Prostate gland (tissue), 2 donors: ENCODE measurements around the gene SLC24A4.

Experiments
- POLR2A ChIP-seq: fragments of 450-650 bp; IDR thresholded peaks from one replicate; pipeline ENCODE4 v1.6.1; 2016; ENCODE audit warnings: antibody characterized with exemption, mild to moderate bottlenecking
- POLR2AphosphoS5 ChIP-seq: sonication (generic); formaldehyde crosslinking; IDR thresholded peaks from one replicate; pipeline ENCODE4 v1.6.1; 2017; ENCODE audit warnings: antibody characterized with exemption
- TF ChIP-seq, protein P1 (sequence below), 4 experiments: fragments of 200-600 bp in 2 of 4; fragments of 450-650 bp in 2 of 4; sonication (generic) in 2 of 4; IDR thresholded peaks; 1 replicate in 3 of 4; 2 replicates in 1 of 4; pipeline ENCODE4 v1.5.1; 2016 to 2019; ENCODE audit warnings: antibody characterized with exemption in 4 of 4, mild to moderate bottlenecking in 2 of 4, moderate library complexity in 2 of 4

GRCh38 chr14:92414690-92415445 is 91.9 kb downstream of the SLC24A4 start:
- no peak for TF ChIP-seq POLR2A
- TF ChIP-seq, protein P1, sequence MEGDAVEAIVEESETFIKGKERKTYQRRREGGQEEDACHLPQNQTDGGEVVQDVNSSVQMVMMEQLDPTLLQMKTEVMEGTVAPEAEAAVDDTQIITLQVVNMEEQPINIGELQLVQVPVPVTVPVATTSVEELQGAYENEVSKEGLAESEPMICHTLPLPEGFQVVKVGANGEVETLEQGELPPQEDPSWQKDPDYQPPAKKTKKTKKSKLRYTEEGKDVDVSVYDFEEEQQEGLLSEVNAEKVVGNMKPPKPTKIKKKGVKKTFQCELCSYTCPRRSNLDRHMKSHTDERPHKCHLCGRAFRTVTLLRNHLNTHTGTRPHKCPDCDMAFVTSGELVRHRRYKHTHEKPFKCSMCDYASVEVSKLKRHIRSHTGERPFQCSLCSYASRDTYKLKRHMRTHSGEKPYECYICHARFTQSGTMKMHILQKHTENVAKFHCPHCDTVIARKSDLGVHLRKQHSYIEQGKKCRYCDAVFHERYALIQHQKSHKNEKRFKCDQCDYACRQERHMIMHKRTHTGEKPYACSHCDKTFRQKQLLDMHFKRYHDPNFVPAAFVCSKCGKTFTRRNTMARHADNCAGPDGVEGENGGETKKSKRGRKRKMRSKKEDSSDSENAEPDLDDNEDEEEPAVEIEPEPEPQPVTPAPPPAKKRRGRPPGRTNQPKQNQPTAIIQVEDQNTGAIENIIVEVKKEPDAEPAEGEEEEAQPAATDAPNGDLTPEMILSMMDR (IDR thresholded peaks at IDR 0.05): no peak
- TF ChIP-seq POLR2AphosphoS5: no peak
